ENCODE results near the gene ACOX1. TPM values are rescaled to one million over a fixed set of nuclear protein-coding genes. Genes with fewer than 3 reads are reported as not detected.

The ACOX1 gene
- total and polyA plus RNA-seq, 2 of the 13 experiments (the other 11 are each of a cell fraction or from before 2014, with no cell fraction given), result 86.4 to 120 TPM

GRCh38 chr17:75978938-75979704 is at the start of gene ACOX1, which contains the start of gene TEN1 (continued):
- TF ChIP-seq RAD51 (IDR thresholded peaks at IDR 0.05; ENCODE audit: borderline replicate concordance) (peak; percentile 99), HNRNPUL1 (IDR thresholded peaks at IDR 0.05; ENCODE audit: low read depth, low read length) (no peak), ARNT2 (CRISPR knock-in tag; IDR thresholded peaks at IDR 0.05; ENCODE audit: low read depth) (no peak; the same call in none of the 2 replicates), RFXAP (CRISPR knock-in tag; IDR thresholded peaks at IDR 0.05; ENCODE audit: borderline replicate concordance) (peak; percentile 70), ZBTB3 (CRISPR knock-in tag; IDR thresholded peaks at IDR 0.05; ENCODE audit: borderline replicate concordance, low read depth) (no peak; the same call in none of the 2 replicates), ZNF280D (CRISPR knock-in tag; IDR thresholded peaks at IDR 0.05) (peak; percentile 22), ZNF326 (CRISPR knock-in tag; IDR thresholded peaks at IDR 0.05; ENCODE audit: borderline replicate concordance) (no peak; the same call in 1 of the 2 replicates), ZBTB49 (CRISPR knock-in tag; IDR thresholded peaks at IDR 0.05; ENCODE audit: borderline replicate concordance) (no peak), ZNF460 (CRISPR knock-in tag; IDR thresholded peaks at IDR 0.05; ENCODE audit: borderline replicate concordance) (peak; percentile 54; the same call in 1 of the 2 replicates), ZFP90 (CRISPR knock-in tag; IDR thresholded peaks at IDR 0.05; ENCODE audit: borderline replicate concordance) (no peak; the same call in 1 of the 2 replicates), RARA (CRISPR knock-in tag; IDR thresholded peaks at IDR 0.05) (peak; percentile 70), ESRRA (CRISPR knock-in tag; IDR thresholded peaks at IDR 0.05; ENCODE audit: low read depth) (peak; percentile 69; the same call in 1 of the 2 replicates), CBFB (CRISPR knock-in tag; IDR thresholded peaks at IDR 0.05) (peak; percentile 64), SP2 (CRISPR knock-in tag; IDR thresholded peaks at IDR 0.05) (peak; percentile 84), ZNF841 (CRISPR knock-in tag; IDR thresholded peaks at IDR 0.05; ENCODE audit: borderline replicate concordance) (peak; percentile 53; the same call in 1 of the 2 replicates), HMG20B (CRISPR knock-in tag; conservative IDR thresholded peaks at IDR 0.05) (no peak; the same call in none of the 2 replicates), ZNF296 (CRISPR knock-in tag; conservative IDR thresholded peaks at IDR 0.05) (no peak), ZMYM3 (CRISPR knock-in tag; IDR thresholded peaks at IDR 0.05) (no peak; the same call in 1 of the 2 replicates), SAP130 (CRISPR knock-in tag; IDR thresholded peaks at IDR 0.05; ENCODE audit: low read depth) (peak; percentile 91), ADNP (CRISPR knock-in tag; IDR thresholded peaks at IDR 0.05) (no peak)
- TF ChIP-seq, protein P1, sequence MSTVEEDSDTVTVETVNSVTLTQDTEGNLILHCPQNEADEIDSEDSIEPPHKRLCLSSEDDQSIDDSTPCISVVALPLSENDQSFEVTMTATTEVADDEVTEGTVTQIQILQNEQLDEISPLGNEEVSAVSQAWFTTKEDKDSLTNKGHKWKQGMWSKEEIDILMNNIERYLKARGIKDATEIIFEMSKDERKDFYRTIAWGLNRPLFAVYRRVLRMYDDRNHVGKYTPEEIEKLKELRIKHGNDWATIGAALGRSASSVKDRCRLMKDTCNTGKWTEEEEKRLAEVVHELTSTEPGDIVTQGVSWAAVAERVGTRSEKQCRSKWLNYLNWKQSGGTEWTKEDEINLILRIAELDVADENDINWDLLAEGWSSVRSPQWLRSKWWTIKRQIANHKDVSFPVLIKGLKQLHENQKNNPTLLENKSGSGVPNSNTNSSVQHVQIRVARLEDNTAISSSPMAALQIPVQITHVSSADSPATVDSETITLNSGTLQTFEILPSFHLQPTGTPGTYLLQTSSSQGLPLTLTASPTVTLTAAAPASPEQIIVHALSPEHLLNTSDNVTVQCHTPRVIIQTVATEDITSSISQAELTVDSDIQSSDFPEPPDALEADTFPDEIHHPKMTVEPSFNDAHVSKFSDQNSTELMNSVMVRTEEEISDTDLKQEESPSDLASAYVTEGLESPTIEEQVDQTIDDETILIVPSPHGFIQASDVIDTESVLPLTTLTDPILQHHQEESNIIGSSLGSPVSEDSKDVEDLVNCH (CRISPR knock-in tag; IDR thresholded peaks at IDR 0.05), result 0 out of 2 replicates have a peak, but pooled peaks have one; percentile 14
- TF ChIP-seq, protein P2, sequence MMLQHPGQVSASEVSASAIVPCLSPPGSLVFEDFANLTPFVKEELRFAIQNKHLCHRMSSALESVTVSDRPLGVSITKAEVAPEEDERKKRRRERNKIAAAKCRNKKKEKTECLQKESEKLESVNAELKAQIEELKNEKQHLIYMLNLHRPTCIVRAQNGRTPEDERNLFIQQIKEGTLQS (CRISPR knock-in tag; IDR thresholded peaks at IDR 0.05), result peak; percentile 58
